ENCODE measurements around the gene STAT1.

Gene STAT1

DNA sequence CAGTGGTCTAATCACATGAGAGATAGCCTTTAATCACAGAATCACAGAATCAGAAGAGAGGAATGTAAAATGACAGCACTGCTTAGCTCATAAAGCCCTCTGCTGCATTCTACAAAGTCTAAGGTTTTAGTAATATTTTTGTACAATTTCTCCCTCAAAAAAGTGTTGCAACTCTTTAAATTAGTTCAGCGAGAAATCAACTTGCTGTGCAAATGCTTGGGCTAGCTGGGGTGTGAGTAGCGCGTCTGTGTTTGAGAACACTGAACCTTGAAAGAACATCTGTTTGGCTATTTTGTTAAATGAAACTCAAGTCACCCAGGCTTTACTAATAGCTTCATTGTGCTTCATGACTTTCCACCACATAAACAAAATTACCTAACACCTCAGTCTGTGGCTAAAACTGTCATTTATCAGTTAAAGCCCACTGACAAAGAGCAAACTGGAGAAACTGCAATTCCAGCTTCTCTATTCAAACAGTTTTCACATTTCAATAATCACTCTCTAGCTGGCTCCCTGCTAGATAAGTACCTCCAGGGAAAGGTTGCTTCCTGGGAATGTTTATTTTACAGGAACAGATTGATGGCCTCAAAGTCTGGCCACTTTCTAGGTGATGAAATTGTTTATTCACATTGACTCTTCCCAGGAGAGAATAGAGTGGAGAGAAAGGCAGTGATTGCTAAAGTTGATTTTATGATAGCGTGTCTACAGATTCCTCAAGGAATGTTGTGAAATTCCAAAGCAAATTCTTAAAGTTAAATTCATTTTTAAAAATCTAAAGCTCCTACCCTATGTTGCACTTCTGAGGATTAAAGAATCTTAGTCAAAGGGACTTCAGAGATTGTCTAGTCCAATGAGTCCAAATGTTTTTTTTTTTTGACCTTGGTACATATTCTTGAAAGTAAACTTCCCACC is 36.0 kb upstream of the STAT1 start:
- no peaks in the 10 kb centered on the region for H3K36me3 ChIP-seq (ENCODE audit: control insufficient read depth in 2 of 2, insufficient read depth in 2 of 2, low read length in 2 of 2)
- peaks cover 0 to 4% of the 10 kb centered on the region in 2 donors for H3K4me1 ChIP-seq (ENCODE audit: control insufficient read depth in 2 of 2, insufficient read depth in 2 of 2, low read length in 2 of 2)
- H3K9me3 ChIP-seq (ENCODE audit: control insufficient read depth in 2 of 2, low read length in 2 of 2) = no peaks in the 10 kb centered on the region
- no peak overlapping the region for H3K4me3 ChIP-seq (ENCODE audit: low read length in 2 of 2)
- H3K9ac ChIP-seq (ENCODE audit: low read depth in 1 of 2, low read length in 2 of 2) = no peak overlapping the region
- no peaks in the 10 kb centered on the region for H3K27me3 ChIP-seq (ENCODE audit: control insufficient read depth in 2 of 2, insufficient read depth in 2 of 2, low read length in 2 of 2)
- no peak overlapping the region for H3K27ac ChIP-seq (ENCODE audit: low read depth in 2 of 2, low read length in 2 of 2)

DNA sequence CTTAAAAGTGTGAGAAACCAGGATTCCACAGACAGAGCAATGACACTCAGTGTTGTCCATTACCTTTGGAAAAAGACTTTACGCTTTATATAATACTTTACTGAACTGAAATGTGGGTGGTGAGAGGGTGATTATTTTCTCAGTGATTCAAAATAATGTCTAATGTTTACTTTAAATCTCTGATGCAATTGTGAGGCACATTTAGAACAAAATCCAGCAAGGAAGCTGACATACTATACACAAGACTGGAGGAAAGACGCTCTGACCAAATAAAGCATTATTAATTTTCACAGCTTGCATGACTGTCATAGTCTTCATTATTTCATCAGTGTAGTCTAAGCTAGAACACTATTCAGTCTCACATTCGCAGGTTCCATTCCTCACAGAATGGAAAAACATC is 34.1 kb upstream of the STAT1 start:
- peaks cover 0 to 4% of the 10 kb centered on the region in 2 donors for H3K4me1 ChIP-seq (ENCODE audit: control insufficient read depth in 2 of 2, insufficient read depth in 2 of 2, low read length in 2 of 2)
- H3K9ac ChIP-seq (ENCODE audit: low read depth in 1 of 2, low read length in 2 of 2) = no peak overlapping the region
- no peak overlapping the region for H3K27ac ChIP-seq (ENCODE audit: low read depth in 2 of 2, low read length in 2 of 2)
- H3K27me3 ChIP-seq (ENCODE audit: control insufficient read depth in 2 of 2, insufficient read depth in 2 of 2, low read length in 2 of 2) = no peaks in the 10 kb centered on the region
- no peak overlapping the region for H3K4me3 ChIP-seq (ENCODE audit: low read length in 2 of 2)
- H3K36me3 ChIP-seq (ENCODE audit: control insufficient read depth in 2 of 2, insufficient read depth in 2 of 2, low read length in 2 of 2) = no peaks in the 10 kb centered on the region
- no peaks in the 10 kb centered on the region for H3K9me3 ChIP-seq (ENCODE audit: control insufficient read depth in 2 of 2, low read length in 2 of 2)

DNA sequence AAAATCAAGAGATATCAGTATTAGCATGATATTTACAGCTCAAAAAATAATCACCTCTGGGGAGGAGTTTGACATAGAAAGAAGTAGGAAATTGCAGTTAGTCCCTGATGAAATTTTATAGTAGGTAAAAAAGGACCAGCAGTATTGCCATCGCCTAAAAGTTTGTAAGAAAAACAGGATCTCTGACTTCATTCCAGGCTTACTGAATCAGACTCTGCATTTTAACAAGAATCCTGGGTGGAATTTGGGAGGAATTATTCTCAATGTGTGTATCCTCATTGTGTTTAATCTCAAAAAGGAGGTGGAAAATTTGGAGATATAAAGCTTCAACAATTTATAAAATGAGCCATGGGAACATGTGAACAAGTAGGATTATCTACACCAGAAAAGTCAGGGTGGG is 31.2 kb upstream of the STAT1 start:
- no peaks in the 10 kb centered on the region for H3K9me3 ChIP-seq (ENCODE audit: control insufficient read depth in 2 of 2, low read length in 2 of 2)
- H3K27ac ChIP-seq (ENCODE audit: low read depth in 2 of 2, low read length in 2 of 2) = no peak overlapping the region
- no peaks in the 10 kb centered on the region for H3K36me3 ChIP-seq (ENCODE audit: control insufficient read depth in 2 of 2, insufficient read depth in 2 of 2, low read length in 2 of 2)
- no peak overlapping the region for H3K9ac ChIP-seq (ENCODE audit: low read depth in 1 of 2, low read length in 2 of 2)
- H3K27me3 ChIP-seq (ENCODE audit: control insufficient read depth in 2 of 2, insufficient read depth in 2 of 2, low read length in 2 of 2) = no peaks in the 10 kb centered on the region
- H3K4me3 ChIP-seq (ENCODE audit: low read length in 2 of 2) = no peak overlapping the region
- peaks cover 0 to 5% of the 10 kb centered on the region in 2 donors for H3K4me1 ChIP-seq (ENCODE audit: control insufficient read depth in 2 of 2, insufficient read depth in 2 of 2, low read length in 2 of 2)

DNA sequence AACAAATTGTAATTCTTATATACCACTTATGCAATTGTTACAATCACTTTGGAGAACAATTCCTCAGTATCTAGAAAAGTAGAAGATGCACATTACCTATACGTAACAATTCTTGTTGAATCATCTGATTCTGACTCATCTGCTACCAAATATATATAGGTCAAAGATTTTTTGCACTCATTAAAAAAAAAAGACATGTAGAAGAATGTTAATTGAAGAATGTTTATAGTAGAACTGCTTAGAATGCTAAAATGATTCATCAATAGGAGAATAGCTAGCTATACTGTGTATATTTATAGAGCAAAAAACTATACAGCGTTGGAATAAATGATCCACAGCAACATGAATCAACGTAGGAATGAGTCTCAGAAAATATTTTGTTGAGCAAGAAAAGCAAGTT is 29.5 kb upstream of the STAT1 start:
- no peak overlapping the region for H3K4me3 ChIP-seq (ENCODE audit: low read length in 2 of 2)
- no peak overlapping the region for H3K9ac ChIP-seq (ENCODE audit: low read depth in 1 of 2, low read length in 2 of 2)
- H3K36me3 ChIP-seq (ENCODE audit: control insufficient read depth in 2 of 2, insufficient read depth in 2 of 2, low read length in 2 of 2) = no peaks in the 10 kb centered on the region
- no peaks in the 10 kb centered on the region for H3K27me3 ChIP-seq (ENCODE audit: control insufficient read depth in 2 of 2, insufficient read depth in 2 of 2, low read length in 2 of 2)
- no peaks in the 10 kb centered on the region for H3K9me3 ChIP-seq (ENCODE audit: control insufficient read depth in 2 of 2, low read length in 2 of 2)
- H3K4me1 ChIP-seq (ENCODE audit: control insufficient read depth in 2 of 2, insufficient read depth in 2 of 2, low read length in 2 of 2) = peaks cover 0 to 5% of the 10 kb centered on the region in 2 donors
- no peak overlapping the region for H3K27ac ChIP-seq (ENCODE audit: low read depth in 2 of 2, low read length in 2 of 2)

DNA sequence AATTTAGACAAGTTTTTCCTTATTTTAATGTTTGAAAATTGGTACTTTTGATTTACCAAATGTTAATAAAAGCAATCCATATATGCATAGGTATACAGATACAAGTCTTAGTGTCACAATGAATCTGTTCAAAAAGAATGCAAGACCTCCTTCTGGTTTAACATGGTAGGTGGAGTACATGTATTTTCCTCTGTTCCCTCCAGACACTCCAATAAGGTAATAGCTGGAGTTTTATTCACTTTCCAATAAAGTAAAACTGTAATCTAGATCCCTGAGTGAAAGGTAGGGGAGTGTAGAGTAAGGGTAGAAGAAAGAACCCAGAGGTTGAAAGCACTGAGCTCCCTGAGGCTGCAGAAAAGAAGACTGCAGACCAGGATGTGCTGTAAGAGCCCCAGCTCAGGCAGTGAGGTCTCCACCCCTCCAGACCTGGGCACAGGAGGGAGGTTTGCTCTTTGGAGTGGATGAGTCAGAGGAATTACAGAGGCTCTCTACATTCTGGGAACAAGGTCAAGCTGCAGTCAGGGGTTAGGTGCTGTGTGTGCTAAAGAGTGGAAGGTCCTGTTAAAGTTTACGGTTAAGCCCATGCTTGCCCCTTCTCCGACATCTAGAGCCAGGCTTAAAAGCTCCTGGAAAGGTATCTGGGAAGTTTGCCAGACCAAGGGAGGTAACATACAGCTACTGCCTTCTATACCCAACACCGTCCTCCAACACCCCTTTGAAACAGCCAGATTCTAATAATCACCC is 27.6 kb upstream of the STAT1 start:
- Histone ChIP-seq H3K27me3 (ENCODE audit: control insufficient read depth in 2 of 2, insufficient read depth in 2 of 2, low read length in 2 of 2) (no peaks in the 10 kb centered on the region), H3K36me3 (ENCODE audit: control insufficient read depth in 2 of 2, insufficient read depth in 2 of 2, low read length in 2 of 2) (no peaks in the 10 kb centered on the region), H3K4me1 (ENCODE audit: control insufficient read depth in 2 of 2, insufficient read depth in 2 of 2, low read length in 2 of 2) (peaks cover 0 to 5% of the 10 kb centered on the region in 2 donors), H3K27ac (ENCODE audit: low read depth in 2 of 2, low read length in 2 of 2) (no peak overlapping the region), H3K9me3 (ENCODE audit: control insufficient read depth in 2 of 2, low read length in 2 of 2) (no peaks in the 10 kb centered on the region), H3K4me3 (ENCODE audit: low read length in 2 of 2) (no peak overlapping the region), H3K9ac (ENCODE audit: low read depth in 1 of 2, low read length in 2 of 2) (no peak overlapping the region)

DNA sequence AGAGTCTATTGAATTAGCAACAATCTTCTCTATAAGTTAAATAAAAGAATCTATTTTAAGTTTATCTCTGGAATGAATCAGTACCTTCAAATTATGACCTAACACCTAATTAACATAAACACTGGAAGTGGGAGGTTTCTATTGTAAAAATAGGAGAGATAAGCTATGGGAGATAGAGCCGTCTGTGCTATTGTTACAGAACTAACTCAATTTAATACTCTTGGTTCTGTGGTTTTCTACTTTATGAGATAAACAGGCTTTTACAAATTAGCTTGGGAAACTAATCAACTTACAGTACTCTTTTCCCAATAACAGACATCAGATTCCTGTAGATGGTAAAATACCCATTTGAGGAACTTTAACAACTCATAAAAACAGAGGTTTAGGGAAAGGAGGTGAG is 25.6 kb upstream of the STAT1 start:
- H3K9ac ChIP-seq (ENCODE audit: low read depth in 1 of 2, low read length in 2 of 2) = no peak overlapping the region
- H3K4me3 ChIP-seq (ENCODE audit: low read length in 2 of 2) = no peak overlapping the region
- H3K4me1 ChIP-seq (ENCODE audit: control insufficient read depth in 2 of 2, insufficient read depth in 2 of 2, low read length in 2 of 2) = peaks cover 0 to 5% of the 10 kb centered on the region in 2 donors
- H3K27ac ChIP-seq (ENCODE audit: low read depth in 2 of 2, low read length in 2 of 2) = no peak overlapping the region
- H3K36me3 ChIP-seq (ENCODE audit: control insufficient read depth in 2 of 2, insufficient read depth in 2 of 2, low read length in 2 of 2) = no peaks in the 10 kb centered on the region
- H3K9me3 ChIP-seq (ENCODE audit: control insufficient read depth in 2 of 2, low read length in 2 of 2) = no peaks in the 10 kb centered on the region
- no peaks in the 10 kb centered on the region for H3K27me3 ChIP-seq (ENCODE audit: control insufficient read depth in 2 of 2, insufficient read depth in 2 of 2, low read length in 2 of 2)

DNA sequence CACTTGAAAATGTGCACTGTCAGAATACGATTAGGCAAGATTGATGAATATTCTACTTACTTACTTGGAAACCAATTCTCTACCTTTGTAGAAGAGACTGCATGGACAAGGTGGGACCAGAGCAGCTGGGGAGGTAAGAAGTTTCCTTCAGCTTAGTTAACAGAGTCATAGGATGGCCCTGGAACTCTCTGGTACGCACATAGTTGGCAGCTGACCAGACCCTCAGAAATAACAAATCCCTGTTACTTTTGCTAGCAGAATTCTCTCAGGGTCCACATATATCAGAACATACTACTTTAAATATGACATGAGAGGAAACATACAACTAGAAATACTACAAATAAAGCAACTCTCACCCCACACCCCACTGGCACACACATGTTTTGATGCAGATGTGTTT is 24.8 kb upstream of the STAT1 start:
- Histone ChIP-seq H3K9me3 (ENCODE audit: control insufficient read depth in 2 of 2, low read length in 2 of 2) (no peaks in the 10 kb centered on the region), H3K36me3 (ENCODE audit: control insufficient read depth in 2 of 2, insufficient read depth in 2 of 2, low read length in 2 of 2) (no peaks in the 10 kb centered on the region), H3K27ac (ENCODE audit: low read depth in 2 of 2, low read length in 2 of 2) (no peak overlapping the region), H3K9ac (ENCODE audit: low read depth in 1 of 2, low read length in 2 of 2) (no peak overlapping the region), H3K4me1 (ENCODE audit: control insufficient read depth in 2 of 2, insufficient read depth in 2 of 2, low read length in 2 of 2) (peaks cover 0 to 5% of the 10 kb centered on the region in 2 donors), H3K4me3 (ENCODE audit: low read length in 2 of 2) (no peak overlapping the region), H3K27me3 (ENCODE audit: control insufficient read depth in 2 of 2, insufficient read depth in 2 of 2, low read length in 2 of 2) (no peaks in the 10 kb centered on the region)

DNA sequence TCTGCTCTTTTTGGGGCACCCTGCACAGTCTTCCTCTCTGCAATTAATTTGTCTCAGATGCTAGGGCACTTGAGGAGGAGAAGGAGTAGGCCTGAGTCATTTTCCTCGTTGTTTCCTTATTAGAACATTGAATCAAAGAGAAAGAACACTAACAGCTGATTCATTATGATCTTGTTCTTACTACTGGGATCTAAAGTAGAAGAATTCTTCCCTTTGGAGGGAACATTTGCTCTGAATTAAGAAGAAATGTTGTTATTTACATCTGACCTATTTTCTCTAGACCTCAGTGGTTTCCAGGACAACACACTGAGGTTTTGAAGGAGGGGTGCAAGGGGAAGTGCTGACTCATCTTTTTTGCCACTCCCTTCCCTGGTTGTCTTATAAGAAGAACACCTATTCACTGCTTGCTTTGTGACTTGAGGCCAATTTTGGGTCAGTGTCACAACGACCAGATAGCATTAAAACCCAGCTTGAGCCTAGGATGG is 24.3 kb upstream of the STAT1 start:
- Histone ChIP-seq H3K4me3 (ENCODE audit: low read length in 2 of 2) (no peak overlapping the region), H3K27me3 (ENCODE audit: control insufficient read depth in 2 of 2, insufficient read depth in 2 of 2, low read length in 2 of 2) (no peaks in the 10 kb centered on the region), H3K4me1 (ENCODE audit: control insufficient read depth in 2 of 2, insufficient read depth in 2 of 2, low read length in 2 of 2) (peaks cover 0 to 5% of the 10 kb centered on the region in 2 donors), H3K27ac (ENCODE audit: low read depth in 2 of 2, low read length in 2 of 2) (no peak overlapping the region), H3K9ac (ENCODE audit: low read depth in 1 of 2, low read length in 2 of 2) (no peak overlapping the region), H3K9me3 (ENCODE audit: control insufficient read depth in 2 of 2, low read length in 2 of 2) (no peaks in the 10 kb centered on the region), H3K36me3 (ENCODE audit: control insufficient read depth in 2 of 2, insufficient read depth in 2 of 2, low read length in 2 of 2) (no peaks in the 10 kb centered on the region)

DNA sequence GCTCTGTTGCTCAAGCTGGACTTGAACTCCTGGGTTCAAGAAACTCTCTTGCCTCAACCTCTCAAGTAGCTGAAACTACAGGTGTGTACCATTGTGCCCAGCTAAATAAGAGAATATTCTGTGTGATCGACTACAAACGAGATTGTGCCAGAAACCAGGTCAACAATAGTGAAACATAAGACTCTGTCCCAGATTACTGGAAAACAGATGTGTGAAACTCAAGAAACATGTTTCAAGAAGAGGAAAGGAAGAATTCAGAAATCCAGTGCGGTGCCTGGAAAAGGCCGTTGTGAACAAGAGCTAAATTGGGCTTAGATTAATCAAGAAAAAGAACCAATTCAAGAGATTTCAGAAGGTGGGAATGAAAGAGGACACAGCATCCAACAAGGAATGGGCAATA is 23.4 kb upstream of the STAT1 start:
- Histone ChIP-seq H3K9me3 (ENCODE audit: control insufficient read depth in 2 of 2, low read length in 2 of 2) (no peaks in the 10 kb centered on the region), H3K36me3 (ENCODE audit: control insufficient read depth in 2 of 2, insufficient read depth in 2 of 2, low read length in 2 of 2) (no peaks in the 10 kb centered on the region), H3K9ac (ENCODE audit: low read depth in 1 of 2, low read length in 2 of 2) (no peak overlapping the region), H3K4me3 (ENCODE audit: low read length in 2 of 2) (no peak overlapping the region), H3K27ac (ENCODE audit: low read depth in 2 of 2, low read length in 2 of 2) (no peak overlapping the region), H3K4me1 (ENCODE audit: control insufficient read depth in 2 of 2, insufficient read depth in 2 of 2, low read length in 2 of 2) (peaks cover 0 to 5% of the 10 kb centered on the region in 2 donors), H3K27me3 (ENCODE audit: control insufficient read depth in 2 of 2, insufficient read depth in 2 of 2, low read length in 2 of 2) (no peaks in the 10 kb centered on the region)

DNA sequence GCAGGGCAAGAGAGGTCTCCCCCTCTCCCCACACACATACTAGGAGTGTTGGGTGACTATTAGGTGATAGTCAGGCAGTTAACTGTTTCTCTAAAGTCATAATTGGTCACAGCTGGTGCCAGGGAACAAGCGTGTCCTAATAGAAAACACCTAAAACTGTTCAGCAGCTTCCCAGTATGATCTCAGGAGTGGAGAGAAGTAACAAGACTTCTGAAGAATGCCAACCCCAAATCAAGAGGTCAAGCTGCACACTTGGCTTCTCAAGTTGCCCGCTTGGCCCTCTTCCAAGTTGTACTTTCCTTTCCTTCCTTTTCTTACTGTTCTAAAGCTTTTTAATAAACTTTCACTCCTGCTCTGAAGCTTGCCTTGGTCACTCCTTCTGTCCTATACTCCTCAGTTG is 22.4 kb upstream of the STAT1 start:
- H3K4me3 ChIP-seq (ENCODE audit: low read length in 2 of 2) = no peak overlapping the region
- no peaks in the 10 kb centered on the region for H3K9me3 ChIP-seq (ENCODE audit: control insufficient read depth in 2 of 2, low read length in 2 of 2)
- H3K4me1 ChIP-seq (ENCODE audit: control insufficient read depth in 2 of 2, insufficient read depth in 2 of 2, low read length in 2 of 2) = no peaks in the 10 kb centered on the region
- H3K36me3 ChIP-seq (ENCODE audit: control insufficient read depth in 2 of 2, insufficient read depth in 2 of 2, low read length in 2 of 2) = no peaks in the 10 kb centered on the region
- no peaks in the 10 kb centered on the region for H3K27me3 ChIP-seq (ENCODE audit: control insufficient read depth in 2 of 2, insufficient read depth in 2 of 2, low read length in 2 of 2)
- no peak overlapping the region for H3K9ac ChIP-seq (ENCODE audit: low read depth in 1 of 2, low read length in 2 of 2)
- no peak overlapping the region for H3K27ac ChIP-seq (ENCODE audit: low read depth in 2 of 2, low read length in 2 of 2)

Data from mucosa of rectum (tissue), 2 donors.